DMS53 treated with DMSO at 0.1 percent for 48 hours (cell line): ENCODE results near the gene PLXDC2.

Experiments used
- DNase-seq: peaks from one replicate; lab custom pipeline; 2025; ENCODE audit not compliant: unreplicated experiment; lab: John Stamatoyannopoulos, UW

The PLXDC2 gene

DNA sequence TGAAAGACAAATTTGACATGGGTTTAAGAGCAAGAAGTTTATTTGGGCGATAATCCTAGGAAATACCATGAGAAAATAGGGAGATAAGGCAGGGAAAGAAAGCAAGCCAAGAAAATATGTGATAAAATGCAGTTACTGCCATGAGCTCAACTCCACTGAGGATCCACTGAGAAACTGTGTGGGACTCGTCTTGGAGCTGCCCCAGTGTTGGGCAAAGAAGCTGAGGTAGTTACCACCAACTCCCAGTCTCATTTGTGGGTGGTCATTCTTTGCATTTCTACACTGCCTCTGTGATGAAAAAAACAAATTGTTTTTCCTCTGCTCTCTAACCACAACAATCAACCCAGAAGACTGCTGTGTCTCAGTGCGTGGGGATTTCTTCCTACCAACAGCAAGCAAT lies 498.2 kb downstream of the PLXDC2 start:
- no peak for DNase-seq

DNA sequence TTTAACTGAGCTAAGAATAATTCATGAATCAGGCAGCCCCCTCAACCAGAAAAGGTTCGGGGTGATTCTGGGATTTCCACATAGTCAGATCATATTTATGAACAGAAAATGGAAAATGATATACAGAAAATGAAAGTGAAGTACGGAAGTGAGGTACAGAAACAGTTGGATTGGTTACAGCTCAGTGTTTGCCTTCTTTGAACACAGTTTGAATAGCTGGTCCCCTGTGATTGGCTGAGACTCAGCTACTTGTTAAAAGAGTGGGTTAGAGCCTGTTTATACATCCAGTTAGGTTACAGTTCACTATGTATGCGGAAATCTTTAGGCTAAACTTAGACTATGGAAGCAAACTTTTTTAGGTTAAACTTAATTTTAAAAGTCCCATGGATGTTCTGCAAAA lies 511.7 kb downstream of the PLXDC2 start:
- DNase-seq, result no peak

DNA sequence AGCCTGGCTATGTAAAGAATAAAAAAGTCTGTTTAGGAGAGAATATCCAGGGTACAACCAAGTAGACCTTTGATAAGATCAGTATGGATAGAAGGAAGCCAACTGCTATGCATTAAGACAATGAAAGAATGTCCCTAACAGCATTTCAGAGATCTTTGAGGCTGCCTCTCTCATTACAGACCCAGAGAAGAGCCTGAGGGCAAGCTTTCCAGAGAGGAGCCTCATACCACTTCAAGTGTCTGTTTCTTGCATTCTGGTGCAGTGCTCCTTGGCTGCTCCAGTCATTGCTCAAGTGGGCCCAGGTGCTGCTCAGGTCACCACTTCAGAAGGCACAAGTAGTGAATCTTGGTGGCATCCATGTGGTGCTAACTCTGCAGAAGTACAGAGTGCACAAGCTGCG lies 514.0 kb downstream of the PLXDC2 start:
- DNase-seq, result no peak

DNA sequence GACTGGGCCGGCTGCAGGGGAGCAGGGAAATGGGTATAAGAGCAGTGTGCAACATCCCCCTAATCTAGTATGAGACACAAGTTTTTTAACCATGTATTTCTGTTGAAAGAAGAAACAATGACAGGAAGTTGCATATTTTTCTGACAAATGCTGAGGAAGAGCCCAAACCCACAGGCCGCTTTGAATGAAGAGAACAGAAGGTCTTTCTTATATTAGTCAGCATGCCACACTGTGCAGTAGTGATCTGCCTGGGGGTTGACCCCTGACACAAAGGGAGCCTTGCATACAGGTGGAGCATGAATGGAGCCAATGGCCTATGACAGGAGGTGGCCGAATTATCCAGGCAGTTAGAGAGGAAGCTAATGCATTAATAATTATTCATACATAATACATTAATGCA lies 518.3 kb downstream of the PLXDC2 start:
- DNase-seq, result no peak
